ENCODE measurements around the gene MON2.

DNA sequence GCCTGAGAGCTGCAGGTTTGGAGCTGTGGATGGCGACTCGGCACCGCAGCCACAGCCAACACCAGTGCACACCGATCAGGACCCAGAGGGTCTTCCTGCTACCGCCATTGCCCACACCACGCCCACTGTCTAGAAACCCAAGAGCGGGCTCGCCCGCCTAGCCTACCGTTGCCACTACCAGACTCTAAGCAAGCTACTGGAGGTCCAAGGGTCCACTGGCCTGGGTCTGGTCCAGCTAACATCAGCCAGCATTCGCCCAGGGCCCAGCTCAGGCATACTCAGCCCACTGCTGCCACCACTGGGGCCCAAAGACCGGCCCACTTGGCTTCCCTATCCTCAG, 30.5 kb upstream of the MON2 start:
- no peak for TF ChIP-seq ZFX (IDR thresholded peaks at IDR 0.05; ENCODE audit: borderline replicate concordance)
- TF ChIP-seq, protein P1, sequence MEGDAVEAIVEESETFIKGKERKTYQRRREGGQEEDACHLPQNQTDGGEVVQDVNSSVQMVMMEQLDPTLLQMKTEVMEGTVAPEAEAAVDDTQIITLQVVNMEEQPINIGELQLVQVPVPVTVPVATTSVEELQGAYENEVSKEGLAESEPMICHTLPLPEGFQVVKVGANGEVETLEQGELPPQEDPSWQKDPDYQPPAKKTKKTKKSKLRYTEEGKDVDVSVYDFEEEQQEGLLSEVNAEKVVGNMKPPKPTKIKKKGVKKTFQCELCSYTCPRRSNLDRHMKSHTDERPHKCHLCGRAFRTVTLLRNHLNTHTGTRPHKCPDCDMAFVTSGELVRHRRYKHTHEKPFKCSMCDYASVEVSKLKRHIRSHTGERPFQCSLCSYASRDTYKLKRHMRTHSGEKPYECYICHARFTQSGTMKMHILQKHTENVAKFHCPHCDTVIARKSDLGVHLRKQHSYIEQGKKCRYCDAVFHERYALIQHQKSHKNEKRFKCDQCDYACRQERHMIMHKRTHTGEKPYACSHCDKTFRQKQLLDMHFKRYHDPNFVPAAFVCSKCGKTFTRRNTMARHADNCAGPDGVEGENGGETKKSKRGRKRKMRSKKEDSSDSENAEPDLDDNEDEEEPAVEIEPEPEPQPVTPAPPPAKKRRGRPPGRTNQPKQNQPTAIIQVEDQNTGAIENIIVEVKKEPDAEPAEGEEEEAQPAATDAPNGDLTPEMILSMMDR (IDR thresholded peaks at IDR 0.05) = no peak
